T-helper 2 cell treated with Interferon-gamma antibody and Interleukin-4, amounts not matched to agents 5 μg/mL and 100 μg/mL, for 36 hours (primary cell): ENCODE measurements around the gene ZC3H12D.

Experiments used
- DNase-seq: peaks from one replicate; pipeline ENCODE4 v3.0.0; 2021; ENCODE audit warnings: low spot score
- H3K27ac Mint-ChIP-seq: one replicate; pipeline ENCODE4 v1.8.0; 2021; ENCODE audit warnings: mild to moderate bottlenecking, mixed read lengths
- H3K27me3 Mint-ChIP-seq: one replicate; pipeline ENCODE4 v1.8.0; 2021; ENCODE audit warnings: low read depth, mixed read lengths
- H3K36me3 Mint-ChIP-seq: one replicate; pipeline ENCODE4 v1.8.0; 2021; ENCODE audit warnings: low read depth, mixed read lengths
- H3K4me1 Mint-ChIP-seq: one replicate; pipeline ENCODE4 v1.8.0; 2021; ENCODE audit warnings: low read depth, mixed read lengths
- H3K4me3 Mint-ChIP-seq: one replicate; pipeline ENCODE4 v1.8.0; 2022; ENCODE audit warnings: mild to moderate bottlenecking, moderate library complexity, mixed read lengths
- H3K9me3 Mint-ChIP-seq: one replicate; pipeline ENCODE4 v1.8.0; 2021; ENCODE audit warnings: mixed read lengths

The ZC3H12D gene

DNA sequence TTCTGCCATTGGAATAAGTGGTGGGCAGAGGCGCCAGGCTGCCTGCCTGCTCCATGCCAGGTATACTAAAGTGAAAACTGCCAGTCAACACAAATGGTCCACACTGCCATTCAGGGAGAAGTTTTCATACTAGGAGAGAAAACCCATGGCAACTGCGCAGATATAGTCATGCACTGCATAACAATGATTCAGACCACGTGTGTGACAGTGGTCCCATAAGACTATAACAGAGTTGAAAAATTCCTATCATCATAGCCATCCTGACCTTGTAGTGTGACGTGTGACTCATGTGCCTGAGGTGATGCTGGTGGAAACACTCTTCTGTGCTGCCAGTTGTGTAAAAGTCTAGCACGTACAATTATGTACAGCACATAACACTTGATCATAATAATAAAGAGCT lies 25.1 kb downstream of the ZC3H12D start:
- peaks cover 7% of the 10 kb centered on the region for H3K4me1 Mint-ChIP-seq
- H3K27me3 Mint-ChIP-seq, result no peaks in the 10 kb centered on the region
- no peak for DNase-seq
- H3K27ac Mint-ChIP-seq, result no peak overlapping the region
- peaks cover 22% of the 10 kb centered on the region for H3K36me3 Mint-ChIP-seq
- no peaks in the 10 kb centered on the region for H3K9me3 Mint-ChIP-seq
- no peak overlapping the region for H3K4me3 Mint-ChIP-seq

DNA sequence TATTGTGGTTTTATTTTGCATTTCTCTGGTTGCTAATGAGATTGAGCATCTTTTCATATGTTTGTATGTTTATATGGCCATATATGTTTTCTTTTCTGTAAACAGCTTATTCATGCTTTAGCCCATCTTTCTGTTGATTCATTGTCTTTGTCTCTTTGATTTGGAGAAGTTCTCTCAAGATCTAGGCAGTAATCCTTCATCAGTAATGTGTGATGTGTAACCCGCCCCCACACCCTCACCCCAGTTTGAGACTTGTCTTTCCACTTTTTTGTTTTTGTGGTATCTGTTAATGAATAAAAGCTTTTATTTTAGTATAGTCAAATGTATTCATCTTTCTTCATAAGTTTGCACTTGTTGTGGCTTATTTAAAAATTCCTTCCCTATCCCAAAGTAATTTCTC lies 26.0 kb downstream of the ZC3H12D start:
- no peak overlapping the region for H3K27ac Mint-ChIP-seq

DNA sequence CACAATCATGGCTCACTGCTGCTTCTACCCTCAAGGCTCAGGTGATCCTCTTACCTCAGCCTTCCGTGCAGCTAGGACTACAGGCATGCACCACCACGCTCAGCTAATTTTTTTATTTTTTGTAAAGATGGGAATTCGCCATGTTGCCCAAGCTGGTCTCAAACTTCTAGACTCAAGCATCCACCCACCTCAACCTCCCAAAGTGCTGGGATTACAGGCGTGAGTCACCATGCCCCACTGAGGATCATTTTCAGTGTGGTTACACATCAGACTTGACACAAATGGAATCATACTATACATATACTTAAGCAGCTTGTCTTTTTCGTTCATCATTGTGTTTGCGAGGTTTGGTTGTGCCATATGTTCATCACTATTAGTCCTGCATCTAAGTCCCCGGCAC lies 26.6 kb downstream of the ZC3H12D start:
- peaks cover 20% of the 10 kb centered on the region for H3K36me3 Mint-ChIP-seq
- no peak overlapping the region for H3K27ac Mint-ChIP-seq
- H3K27me3 Mint-ChIP-seq, result no peaks in the 10 kb centered on the region
- H3K4me3 Mint-ChIP-seq, result no peak overlapping the region
- H3K4me1 Mint-ChIP-seq, result peaks cover 5% of the 10 kb centered on the region
- H3K9me3 Mint-ChIP-seq, result no peaks in the 10 kb centered on the region
- no peak for DNase-seq

More for the DNA sequence above, 26.0 kb downstream of the ZC3H12D start:
- no peaks in the 10 kb centered on the region for H3K27me3 Mint-ChIP-seq
- H3K4me3 Mint-ChIP-seq, result no peak overlapping the region
- DNase-seq, result no peak
- no peaks in the 10 kb centered on the region for H3K9me3 Mint-ChIP-seq
- peaks cover 5% of the 10 kb centered on the region for H3K4me1 Mint-ChIP-seq
- H3K36me3 Mint-ChIP-seq, result peaks cover 20% of the 10 kb centered on the region

DNA sequence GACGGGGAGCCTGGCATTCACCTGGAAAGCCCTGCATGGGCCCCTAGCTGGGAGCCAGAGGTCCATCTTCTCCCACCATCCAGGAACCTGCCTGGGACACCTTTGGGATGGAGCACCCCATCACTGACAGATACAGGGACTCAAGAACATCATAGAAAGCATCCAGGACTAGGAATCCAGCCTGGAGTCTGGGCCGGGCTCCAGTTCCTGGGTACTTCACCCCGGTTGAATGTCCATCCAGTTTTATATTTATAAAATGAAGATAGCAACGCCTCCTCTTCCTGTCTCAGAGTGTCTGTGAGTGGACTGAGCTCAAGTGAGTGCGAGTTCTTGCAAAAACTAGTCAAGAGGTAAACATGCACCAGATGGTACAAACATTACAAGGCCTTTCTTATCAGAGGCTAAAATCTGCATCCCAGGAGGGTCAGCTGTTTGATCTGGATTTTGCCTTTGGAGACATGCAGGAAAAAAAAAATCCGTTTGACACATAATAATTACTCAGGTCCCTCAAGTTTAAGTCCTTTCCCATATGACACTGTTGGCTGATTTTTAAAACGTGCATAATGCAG lies 27.4 kb downstream of the ZC3H12D start:
- no peak for DNase-seq
- Mint-ChIP-seq H3K36me3 (peaks cover 20% of the 10 kb centered on the region), H3K9me3 (no peaks in the 10 kb centered on the region), H3K4me3 (no peak overlapping the region), H3K27me3 (no peaks in the 10 kb centered on the region), H3K27ac (no peak overlapping the region), H3K4me1 (peaks cover 5% of the 10 kb centered on the region)

DNA sequence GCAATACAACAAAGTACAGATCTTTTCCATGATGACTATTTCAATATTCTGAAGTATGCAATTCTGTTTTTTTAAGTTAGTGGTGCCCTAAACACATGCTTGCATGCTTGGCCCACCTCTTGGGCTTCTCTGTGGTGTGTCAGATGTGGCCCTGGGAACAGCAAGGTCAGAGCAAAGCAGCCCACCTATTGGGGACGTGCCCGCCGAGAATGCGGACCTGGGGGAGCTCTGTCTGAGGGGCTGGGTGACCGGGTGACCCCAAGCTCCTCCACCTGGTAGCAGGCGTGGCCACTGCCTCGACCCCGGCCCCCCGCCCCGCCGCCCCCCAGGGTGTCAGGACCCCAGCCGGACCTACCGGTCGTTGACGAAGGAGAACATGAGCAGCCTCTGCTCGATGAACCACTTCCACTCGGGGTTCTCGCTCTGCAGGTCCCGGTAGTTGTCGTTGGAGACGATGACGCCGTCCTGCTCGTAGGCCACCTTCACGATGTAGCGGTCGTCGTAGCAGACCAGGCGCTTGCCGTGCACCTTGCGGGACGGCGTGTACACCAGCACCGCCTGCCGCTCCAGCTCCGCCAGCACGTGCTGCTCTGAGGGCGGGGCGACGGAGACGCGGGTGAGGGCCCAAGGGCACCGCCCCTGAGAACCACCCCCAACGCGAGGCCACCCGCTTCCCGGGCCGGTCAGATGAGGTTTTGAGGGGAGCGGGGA lies 28.3 kb downstream of the ZC3H12D start:
- H3K27ac Mint-ChIP-seq, result no peak overlapping the region
- no peaks in the 10 kb centered on the region for H3K9me3 Mint-ChIP-seq
- no peaks in the 10 kb centered on the region for H3K27me3 Mint-ChIP-seq
- no peak for DNase-seq
- peaks cover 22% of the 10 kb centered on the region for H3K36me3 Mint-ChIP-seq
- H3K4me3 Mint-ChIP-seq, result no peak overlapping the region
- peaks cover 5% of the 10 kb centered on the region for H3K4me1 Mint-ChIP-seq

DNA sequence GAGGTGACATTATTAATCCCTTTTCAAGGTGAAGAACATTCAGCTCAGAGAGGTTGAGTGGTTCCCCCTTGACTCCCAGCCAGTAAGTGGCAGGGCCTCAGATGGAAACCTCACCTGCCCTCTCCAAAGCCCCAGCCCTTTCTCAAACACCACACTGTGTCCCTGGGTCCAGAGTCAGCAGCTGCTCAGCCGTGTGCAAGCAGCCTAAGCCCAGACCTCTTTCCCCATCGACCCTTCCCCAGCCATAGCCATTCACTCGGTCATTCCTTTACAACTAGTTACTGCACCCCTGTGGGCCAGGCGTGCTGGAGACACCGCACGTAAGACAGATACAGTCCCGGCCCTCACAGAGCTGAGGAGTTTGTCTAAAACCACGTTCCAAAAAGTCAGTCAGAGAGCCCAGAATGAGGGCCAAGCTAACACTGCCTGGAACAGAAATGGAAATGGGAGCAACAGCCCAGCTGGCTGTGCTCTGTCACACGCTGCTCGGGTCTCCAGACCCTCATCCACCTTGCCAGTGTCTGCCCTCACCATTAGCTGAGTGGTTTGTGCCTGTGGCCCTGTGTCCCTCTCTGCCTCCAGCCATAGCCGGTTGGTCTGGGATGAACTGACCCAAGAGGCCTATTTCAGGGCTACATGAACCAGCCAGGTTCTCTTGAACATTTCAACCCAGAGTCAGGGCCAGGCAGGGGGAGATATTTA lies 29.6 kb downstream of the ZC3H12D start:
- H3K4me1 Mint-ChIP-seq, result peaks cover 5% of the 10 kb centered on the region
- no peak overlapping the region for H3K4me3 Mint-ChIP-seq

DNA sequence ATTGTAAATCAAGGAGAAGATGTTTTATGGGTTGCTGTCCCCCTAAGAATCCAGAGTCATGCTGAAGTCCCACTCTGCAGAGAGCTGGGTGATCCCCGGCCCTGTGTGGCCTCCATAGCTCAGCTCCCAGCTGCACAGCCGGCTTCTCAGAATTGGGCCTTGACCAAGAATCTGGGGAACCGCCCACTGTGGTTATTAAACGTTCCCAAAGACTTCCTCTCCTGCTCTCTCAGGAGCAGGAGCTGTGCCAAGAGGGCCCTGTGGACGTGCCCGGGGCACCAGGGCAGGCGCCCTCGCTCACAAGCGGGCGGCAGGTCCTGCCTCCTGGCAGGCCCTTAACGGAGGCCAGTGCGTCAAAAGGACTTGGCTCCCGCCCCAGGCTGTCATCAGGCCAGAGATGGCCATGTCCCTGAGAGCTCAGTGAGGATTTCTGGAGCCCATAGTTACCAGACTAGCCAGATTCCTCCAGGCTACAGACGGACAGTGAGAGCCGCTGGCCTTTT lies 30.4 kb downstream of the ZC3H12D start:
- Mint-ChIP-seq H3K4me3 (no peak overlapping the region), H3K9me3 (no peaks in the 10 kb centered on the region), H3K4me1 (peaks cover 5% of the 10 kb centered on the region), H3K27ac (no peak overlapping the region), H3K27me3 (no peaks in the 10 kb centered on the region), H3K36me3 (peaks cover 19% of the 10 kb centered on the region)
- no peak for DNase-seq

More for the DNA sequence above, 29.6 kb downstream of the ZC3H12D start:
- Mint-ChIP-seq H3K27ac (no peak overlapping the region), H3K36me3 (peaks cover 16% of the 10 kb centered on the region), H3K27me3 (no peaks in the 10 kb centered on the region), H3K9me3 (no peaks in the 10 kb centered on the region)
- no peak for DNase-seq

DNA sequence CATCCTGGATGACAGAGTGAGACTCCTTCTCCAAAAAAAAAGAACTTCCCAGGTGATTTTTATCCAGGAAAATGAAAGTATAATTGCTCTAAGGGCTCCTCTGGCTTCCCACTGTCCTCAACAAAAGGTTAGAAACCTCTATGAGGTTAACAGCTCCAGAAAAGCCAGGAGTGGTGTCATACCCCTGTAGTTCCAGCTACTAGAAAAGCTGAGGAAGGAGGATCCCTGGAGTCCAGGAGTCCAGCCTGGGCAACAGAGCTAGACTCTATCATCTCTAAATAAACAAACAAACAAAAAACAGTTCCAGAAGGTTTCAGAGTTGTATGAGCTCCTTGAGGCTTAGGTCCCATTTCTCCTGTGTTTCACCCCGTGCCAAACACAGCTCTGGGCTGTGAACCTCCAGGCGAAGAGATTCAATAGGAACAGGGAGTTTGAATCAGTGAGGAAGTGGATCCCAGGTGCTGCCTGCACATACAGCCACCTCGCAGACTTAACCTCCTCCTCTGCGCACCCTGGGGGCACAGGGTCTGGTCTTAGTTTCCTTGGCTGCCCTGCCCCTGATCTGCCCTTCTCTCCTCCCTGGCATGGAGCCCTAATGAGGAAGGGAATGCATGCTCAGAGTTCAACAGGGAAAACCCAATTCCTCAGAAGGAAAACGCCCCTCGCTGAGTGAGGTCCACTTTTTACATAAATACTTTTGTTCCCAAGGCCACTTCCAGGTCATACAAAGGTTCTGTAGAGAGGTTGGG lies 31.0 kb downstream of the ZC3H12D start:
- Mint-ChIP-seq H3K4me1 (peaks cover 1% of the 10 kb centered on the region), H3K27me3 (no peaks in the 10 kb centered on the region), H3K36me3 (peaks cover 12% of the 10 kb centered on the region), H3K4me3 (no peak overlapping the region), H3K9me3 (no peaks in the 10 kb centered on the region), H3K27ac (no peak overlapping the region)
- no peak for DNase-seq

DNA sequence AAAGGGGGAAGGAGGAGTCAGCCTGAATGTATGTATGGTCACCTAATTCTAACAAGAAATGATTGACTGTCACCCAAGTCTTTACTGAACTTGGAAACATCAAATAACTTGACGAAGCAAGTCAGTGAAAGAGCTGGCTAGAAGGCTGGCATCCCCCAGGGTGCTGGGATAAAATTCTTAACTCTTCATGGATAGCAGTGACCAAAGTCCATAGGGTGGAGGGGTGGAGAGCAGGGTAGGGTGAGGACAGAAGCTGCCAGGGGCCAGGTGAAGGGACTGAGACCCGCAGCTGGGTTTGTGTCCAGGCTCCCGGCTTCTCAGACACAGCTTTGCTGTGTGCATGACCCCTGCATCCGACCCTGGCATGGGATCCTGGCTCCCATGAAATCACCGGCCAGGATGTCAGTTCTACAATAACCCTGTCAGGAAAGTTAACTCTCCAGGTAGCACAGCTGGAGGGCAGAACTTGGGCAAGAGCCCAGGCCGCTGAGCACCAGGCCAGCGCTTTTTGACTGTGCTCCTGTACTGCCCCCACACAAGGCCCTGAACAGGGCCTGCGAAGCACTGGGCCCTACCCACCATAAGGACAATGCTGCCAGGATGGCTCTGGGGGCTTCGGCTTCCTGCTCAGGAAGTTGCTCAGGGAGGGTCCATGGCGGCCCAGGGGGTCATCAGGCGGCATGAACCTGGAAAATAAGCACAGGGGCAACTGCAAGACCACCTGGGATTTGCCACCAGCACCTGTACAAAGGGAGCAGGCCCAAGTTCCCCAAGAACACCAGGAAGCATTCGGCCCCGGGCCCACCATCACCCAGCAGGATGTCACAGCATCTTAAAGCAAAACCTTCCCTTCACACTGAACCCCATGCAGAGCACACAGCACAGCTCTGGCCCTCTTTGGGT lies 32.5 kb downstream of the ZC3H12D start:
- DNase-seq, result no peak
- Mint-ChIP-seq H3K27ac (no peak overlapping the region), H3K9me3 (no peaks in the 10 kb centered on the region), H3K4me3 (no peak overlapping the region), H3K36me3 (peaks cover 7% of the 10 kb centered on the region), H3K4me1 (no peaks in the 10 kb centered on the region), H3K27me3 (no peaks in the 10 kb centered on the region)

DNA sequence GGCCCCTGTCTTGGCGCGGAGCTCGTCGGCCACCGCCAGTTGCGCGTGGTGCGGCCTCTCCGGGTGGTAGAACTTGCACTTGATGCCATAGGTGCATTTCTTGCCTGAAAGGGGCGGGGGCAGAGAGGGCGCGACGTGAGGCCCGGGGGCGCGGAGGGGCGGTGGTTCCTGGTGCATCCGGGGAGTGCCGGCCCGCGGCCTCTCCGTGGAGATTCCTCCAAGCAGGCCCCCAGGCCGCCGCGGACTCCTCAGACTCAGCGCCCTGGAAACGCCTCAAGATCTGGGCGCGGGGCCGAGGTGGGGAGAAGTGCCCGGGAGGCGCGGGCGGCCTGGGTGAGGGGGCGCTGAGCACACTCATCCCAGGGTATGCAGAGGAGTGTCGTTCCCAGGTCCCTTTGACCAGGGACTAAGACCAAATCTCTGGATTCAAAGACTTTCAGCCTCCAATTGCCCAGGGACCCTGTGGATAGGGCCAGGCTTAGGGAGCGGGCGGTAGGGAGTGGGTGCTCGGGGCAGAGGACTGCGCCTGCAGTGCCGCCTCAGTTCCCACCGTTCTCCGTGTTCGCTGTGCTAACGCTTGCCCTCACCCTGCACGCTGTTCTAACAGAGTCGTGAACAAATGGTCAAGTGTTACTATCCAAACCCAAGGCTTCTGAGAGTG lies 33.3 kb downstream of the ZC3H12D start:
- no peaks in the 10 kb centered on the region for H3K9me3 Mint-ChIP-seq
- no peak for DNase-seq
- H3K27ac Mint-ChIP-seq, result no peak overlapping the region
- no peak overlapping the region for H3K4me3 Mint-ChIP-seq
- H3K4me1 Mint-ChIP-seq, result no peaks in the 10 kb centered on the region
- H3K27me3 Mint-ChIP-seq, result no peaks in the 10 kb centered on the region
- H3K36me3 Mint-ChIP-seq, result peaks cover 7% of the 10 kb centered on the region

DNA sequence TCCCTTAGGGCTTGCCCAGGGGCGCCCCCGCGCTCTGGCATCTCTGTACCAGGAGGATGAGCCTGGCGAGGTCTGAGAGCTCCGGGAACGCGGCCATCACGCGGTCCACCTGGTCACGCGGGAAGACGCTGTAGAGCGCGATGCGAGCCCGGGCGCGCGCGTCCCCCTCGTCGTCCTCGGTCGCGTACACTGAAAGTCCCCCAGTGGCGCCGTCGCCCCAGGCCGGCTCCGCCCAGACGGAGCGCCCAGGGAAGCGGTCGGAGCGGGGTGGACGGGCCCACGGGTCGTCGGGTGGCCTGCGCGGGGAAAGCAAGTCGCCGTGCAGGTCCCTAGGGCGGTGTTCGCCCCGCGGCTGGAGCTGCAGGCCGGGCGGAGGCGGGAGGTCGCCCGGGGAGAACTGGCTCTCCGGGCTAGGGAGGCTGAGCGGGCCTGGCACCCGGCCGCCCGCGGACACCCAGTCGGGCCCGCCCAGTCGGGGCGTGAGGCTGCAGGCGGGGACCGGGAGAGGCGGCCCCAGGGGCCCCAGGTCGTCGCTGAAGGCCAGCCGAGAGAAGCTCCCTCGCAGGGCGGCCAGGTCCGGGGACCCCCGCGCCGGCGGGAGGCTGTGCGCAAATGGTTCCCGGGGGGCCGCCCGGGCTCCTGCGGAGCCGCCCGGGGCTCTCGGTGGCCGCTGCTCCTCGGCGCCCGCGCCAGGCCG lies 34.0 kb downstream of the ZC3H12D start:
- H3K9me3 Mint-ChIP-seq, result no peaks in the 10 kb centered on the region
- H3K4me1 Mint-ChIP-seq, result no peaks in the 10 kb centered on the region
- no peak for DNase-seq
- peaks cover 7% of the 10 kb centered on the region for H3K36me3 Mint-ChIP-seq
- H3K27me3 Mint-ChIP-seq, result no peaks in the 10 kb centered on the region
- H3K27ac Mint-ChIP-seq, result no peak overlapping the region
- H3K4me3 Mint-ChIP-seq, result peak overlapping the region; percentile 29

DNA sequence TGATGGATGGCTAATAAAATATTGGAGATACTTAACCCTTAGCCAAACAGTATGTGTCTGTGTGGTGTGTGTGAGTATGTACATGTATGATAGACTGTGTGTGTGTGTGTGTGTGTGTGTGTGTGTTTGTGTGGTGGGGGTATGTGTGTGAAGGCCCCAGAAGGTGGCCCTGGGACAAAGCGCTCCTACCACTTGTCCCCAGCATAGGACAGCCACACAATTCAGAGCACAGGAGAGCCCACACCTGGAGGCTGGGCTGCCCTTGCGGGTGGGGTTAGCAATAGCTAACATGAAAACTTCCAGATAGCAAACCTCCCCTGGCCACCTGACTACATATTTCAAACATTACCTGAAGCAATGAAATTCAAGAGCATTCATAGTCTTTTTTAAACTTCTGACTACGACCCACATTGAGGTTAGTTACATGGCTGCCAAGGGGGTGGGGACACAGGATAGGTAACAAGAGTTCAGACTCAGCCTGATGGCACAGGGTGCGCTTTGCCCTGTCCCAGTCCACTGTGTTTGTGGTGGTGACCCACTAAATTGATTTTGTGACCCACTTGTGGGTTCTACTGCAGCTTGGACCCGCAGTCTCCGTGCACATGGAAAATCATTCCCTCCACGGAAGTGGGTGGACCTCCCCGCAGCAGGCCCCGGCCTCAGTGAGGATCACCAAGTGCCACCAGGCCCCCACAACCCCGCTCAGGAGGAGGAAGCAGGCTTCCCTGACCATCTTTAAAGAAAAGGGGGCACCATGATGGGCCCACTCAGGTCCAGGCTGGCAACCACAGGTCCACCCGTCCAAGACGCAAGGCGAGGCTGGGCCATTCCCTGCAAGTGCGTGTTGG lies 34.8 kb downstream of the ZC3H12D start:
- H3K4me3 Mint-ChIP-seq, result peak overlapping the region; percentile 29
- peaks cover 7% of the 10 kb centered on the region for H3K36me3 Mint-ChIP-seq
- H3K9me3 Mint-ChIP-seq, result no peaks in the 10 kb centered on the region
- no peaks in the 10 kb centered on the region for H3K27me3 Mint-ChIP-seq
- no peak overlapping the region for H3K27ac Mint-ChIP-seq
- no peak for DNase-seq
- H3K4me1 Mint-ChIP-seq, result no peaks in the 10 kb centered on the region
